Vagina (tissue), 2 donors: ENCODE results near the gene GBGT1.

Experiments
- CTCF ChIP-seq, 3 experiments: fragments of 450-650 bp in 2 of 3; fragments of 200-600 bp in 1 of 3; sonication (generic) in 1 of 3; IDR thresholded peaks; one replicate each; pipeline ENCODE4 v1.5.1; 2017 to 2019; ENCODE audit warnings: antibody characterized with exemption in 3 of 3, mild to moderate bottlenecking in 2 of 3, moderate library complexity in 2 of 3
- POLR2AphosphoS5 ChIP-seq, 2 donors: sonication (generic); formaldehyde crosslinking; IDR thresholded peaks; one replicate each; pipeline ENCODE4 v1.9.0; 2017; ENCODE audit warnings: antibody characterized with exemption in 2 of 2, mild to moderate bottlenecking in 2 of 2, low read depth in 1 of 2; ENCODE audit not compliant: insufficient read depth in 1 of 2

- TF ChIP-seq CTCF (IDR thresholded peaks at IDR 0.05) (no peak), POLR2AphosphoS5 (IDR thresholded peaks at IDR 0.05; ENCODE audit: insufficient read depth in 1 of 2, low read depth in 1 of 2) (no peak)
These were observed 55.5 kb downstream of the GBGT1 start for GRCh38 chr9:133107961-133108793.
